ENCODE data around the gene CYB5R3.

- TF ChIP-seq CTCF (conservative IDR thresholded peaks at IDR 0.05 in 1 of 2, IDR thresholded peaks at IDR 0.05 in 1 of 2; ENCODE audit: extremely low read depth in 1 of 2, insufficient read depth in 1 of 2, low read depth in 1 of 2, low read length in 2 of 2): no peak
- TF ChIP-seq EZH2 (IDR thresholded peaks at IDR 0.05; ENCODE audit: borderline replicate concordance, low read length): no peak
Observed at GRCh38 chr22:42615092-42615859, 33.9 kb downstream of the CYB5R3 start.
